GM12875 (cell line): ENCODE data around the gene SCTR.

ENCODE experiments used
- H3K4me3 ChIP-seq: one replicate; pipeline ENCODE4 v1.5.1; 2011; ENCODE audit warnings: low read depth, low read length, control low read depth
- CTCF ChIP-seq: IDR thresholded peaks from 2 replicates; pipeline ENCODE4 v1.5.1; 2011; ENCODE audit warnings: low read depth, mild to moderate bottlenecking, control low read depth, inconsistent platforms, low read length, moderate library complexity, borderline replicate concordance; ENCODE audit not compliant: insufficient read depth

The SCTR gene

DNA sequence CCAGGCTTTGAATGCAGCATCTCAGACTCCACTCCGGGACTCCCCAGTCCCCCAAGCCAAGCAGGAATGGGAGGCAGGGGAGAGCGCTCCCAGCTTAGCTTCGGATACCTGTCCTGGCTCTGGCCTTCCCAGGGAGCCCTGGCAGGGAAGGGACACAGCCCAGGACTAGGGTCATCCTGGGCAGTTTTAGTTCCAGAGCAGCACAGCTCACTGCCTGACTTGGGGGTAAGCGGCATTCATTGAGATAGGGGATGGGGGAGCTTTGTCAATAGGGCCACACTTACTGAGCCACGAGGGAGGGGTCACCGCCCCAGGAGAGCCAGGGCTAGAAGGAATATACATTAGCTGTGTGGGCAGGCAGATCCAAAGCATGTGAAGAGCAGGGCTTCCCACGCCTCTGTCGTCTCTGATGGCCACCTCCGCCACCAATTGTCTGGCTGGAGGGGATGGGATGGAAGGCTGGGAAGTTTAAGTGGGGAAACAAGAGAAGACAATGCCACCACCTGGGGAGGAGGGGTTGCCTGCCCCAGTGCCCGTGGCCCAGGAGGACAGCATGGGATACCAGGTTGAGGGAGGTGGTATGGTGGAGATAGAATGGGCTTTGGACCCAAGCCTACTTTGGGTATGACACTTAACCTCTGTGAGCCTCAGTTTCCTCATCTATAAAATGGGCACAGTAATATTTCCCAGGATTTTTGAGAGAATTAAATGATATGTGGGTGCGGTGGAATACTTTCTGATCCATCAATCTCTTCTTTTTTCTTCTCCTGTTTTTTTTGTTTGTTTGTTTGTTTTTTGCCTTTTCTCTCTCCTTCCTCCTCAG, 40.2 kb downstream of the SCTR start:
- no peak overlapping the region for H3K4me3 ChIP-seq
- no peak for TF ChIP-seq CTCF

- no peak for TF ChIP-seq CTCF
- H3K4me3 ChIP-seq = no peak overlapping the region
These were observed 40.9 kb downstream of the SCTR start for GRCh38 chr2:119483395-119483753.

GRCh38 chr2:119482481-119483394, 41.5 kb downstream of the SCTR start:
- no peak for TF ChIP-seq CTCF
- no peak overlapping the region for H3K4me3 ChIP-seq

- TF ChIP-seq CTCF = no peak
- H3K4me3 ChIP-seq = no peak overlapping the region
These were observed 42.5 kb downstream of the SCTR start for GRCh38 chr2:119481501-119482455.

GRCh38 chr2:119480718-119481142, 43.6 kb downstream of the SCTR start:
- no peak overlapping the region for H3K4me3 ChIP-seq
- TF ChIP-seq CTCF = no peak

- no peak overlapping the region for H3K4me3 ChIP-seq
- TF ChIP-seq CTCF = no peak
These were observed 44.1 kb downstream of the SCTR start for GRCh38 chr2:119480184-119480583.
